Skeletal muscle tissue (tissue), 4 donors: ENCODE measurements around the gene MAPT. TPM values are rescaled to one million over a fixed set of nuclear protein-coding genes. Genes with fewer than 3 reads are reported as not detected.

ENCODE experiments used
- H3K27ac ChIP-seq: one replicate; pipeline ENCODE4 v1.7.0; 2013; ENCODE audit warnings: mild to moderate bottlenecking, low read depth, low read length, inconsistent platforms
- H3K27me3 ChIP-seq, 3 donors: one replicate each; pipeline ENCODE4 v1.7.0; 2013; ENCODE audit warnings: low read length in 3 of 3; ENCODE audit not compliant: control insufficient read depth in 3 of 3, insufficient read depth in 3 of 3
- H3K36me3 ChIP-seq, 3 donors: one replicate each; pipeline ENCODE4 v1.7.0; 2013; ENCODE audit warnings: low read length in 3 of 3; ENCODE audit not compliant: control insufficient read depth in 3 of 3, insufficient read depth in 3 of 3
- H3K4me1 ChIP-seq, 3 donors: one replicate each; pipeline ENCODE4 v1.7.0; 2013; ENCODE audit warnings: low read length in 3 of 3, mild to moderate bottlenecking in 3 of 3; ENCODE audit not compliant: control insufficient read depth in 3 of 3, insufficient read depth in 3 of 3
- H3K4me3 ChIP-seq, 3 donors: one replicate each; pipeline ENCODE4 v1.7.0; 2013; ENCODE audit warnings: low read length in 3 of 3
- H3K9ac ChIP-seq, 3 donors: one replicate each; pipeline ENCODE4 v1.7.0; 2013; ENCODE audit warnings: low read length in 3 of 3, mild to moderate bottlenecking in 3 of 3, moderate library complexity in 2 of 3, low read depth in 1 of 3
- H3K9me3 ChIP-seq, 3 donors: one replicate each; pipeline ENCODE4 v1.7.0; 2013; ENCODE audit warnings: low read length in 3 of 3; ENCODE audit not compliant: control insufficient read depth in 3 of 3
- total RNA-seq: library from RNA; depleted of rRNA; stranded (reverse); fragments of >200 nt; gene quantifications from one replicate; pipeline ENCODE4 v1.2.3, GENCODE V29; 2014
- donor health status: Osteomylitis.

MAPT gene
- total RNA-seq, 1 donor from 2014 or later: 4.7 TPM

DNA sequence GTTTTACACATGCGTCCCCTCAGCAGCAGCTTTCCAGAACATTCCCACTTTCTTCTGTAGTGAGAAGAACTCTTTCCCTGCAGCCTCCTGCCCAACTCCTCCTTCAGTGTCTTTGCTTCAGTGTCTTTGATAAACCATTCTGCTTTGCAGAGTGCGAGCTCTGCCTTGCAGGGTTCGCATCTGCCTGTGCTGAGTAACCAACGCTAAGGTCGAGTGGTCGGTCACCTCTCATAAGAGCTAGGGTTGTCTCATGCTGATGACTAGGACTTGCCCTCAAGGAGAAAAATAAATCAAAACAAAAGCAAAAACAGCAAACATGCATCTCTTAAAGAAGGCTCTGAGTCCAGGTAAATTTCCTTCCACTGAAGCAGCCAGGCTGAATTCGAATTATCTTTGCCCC lies 22.7 kb downstream of the MAPT start:
- H3K9ac ChIP-seq: no peak overlapping the region
- H3K27ac ChIP-seq: no peak overlapping the region
- peaks cover 10 to 61% (median 58%) of the 10 kb centered on the region in 3 donors for H3K4me1 ChIP-seq
- no peaks in the 10 kb centered on the region for H3K27me3 ChIP-seq
- peaks cover 0 to 3% (median 0%) of the 10 kb centered on the region in 3 donors for H3K36me3 ChIP-seq
- no peak overlapping the region for H3K4me3 ChIP-seq
- no peaks in the 10 kb centered on the region for H3K9me3 ChIP-seq

DNA sequence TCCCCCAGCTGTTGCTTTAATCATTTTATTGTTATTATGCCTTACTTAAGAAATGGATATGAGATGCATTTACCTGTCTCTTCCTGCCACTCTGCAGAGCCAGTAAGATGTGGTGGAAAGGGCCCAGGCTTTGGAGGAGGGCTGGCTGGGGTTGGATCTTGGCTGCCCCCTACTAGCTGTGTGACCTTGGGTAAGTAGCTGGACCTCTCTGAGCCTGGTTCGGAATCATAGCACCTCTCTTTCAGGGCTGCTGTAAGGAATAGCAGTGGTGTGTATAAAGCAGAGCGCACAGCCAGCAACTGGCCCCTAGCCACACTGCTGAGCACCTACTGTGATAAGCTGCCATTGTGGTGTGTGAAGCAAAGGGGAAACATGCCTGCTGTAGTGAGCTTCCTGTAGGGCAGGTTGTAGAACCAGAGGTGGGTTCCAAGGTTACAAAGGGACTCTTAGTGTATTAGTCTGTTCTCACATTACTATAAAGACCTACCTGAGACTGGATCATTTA lies 23.9 kb downstream of the MAPT start:
- Histone ChIP-seq H3K36me3 (peaks cover 0 to 3% (median 0%) of the 10 kb centered on the region in 3 donors), H3K9ac (no peak overlapping the region), H3K9me3 (no peaks in the 10 kb centered on the region), H3K27ac (no peak overlapping the region), H3K4me1 (peaks cover 18 to 68% (median 60%) of the 10 kb centered on the region in 3 donors), H3K27me3 (no peaks in the 10 kb centered on the region), H3K4me3 (no peak overlapping the region)

DNA sequence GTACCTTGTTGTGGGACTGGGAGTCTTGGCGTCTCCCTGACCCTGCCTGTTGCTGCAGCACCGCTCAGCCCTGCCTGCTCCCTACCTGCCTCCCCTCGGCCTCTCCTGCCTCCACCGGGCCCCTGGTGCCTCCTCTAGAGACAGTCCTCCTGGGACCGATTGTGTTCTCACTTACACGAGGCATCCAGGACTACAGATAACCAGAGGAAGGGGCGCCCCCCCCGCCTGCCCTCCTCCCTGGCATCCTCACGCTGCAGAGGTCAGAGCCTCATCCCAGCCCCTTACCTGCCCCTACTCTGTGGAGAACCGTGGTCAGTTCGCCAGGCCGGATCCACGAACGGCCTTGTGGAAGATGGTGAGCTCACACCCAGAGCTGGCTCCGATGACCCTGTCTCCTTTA lies 24.8 kb downstream of the MAPT start:
- H3K27ac ChIP-seq: no peak overlapping the region

GRCh38 chr17:45920083-45920482 lies 25.7 kb downstream of the MAPT start:
- H3K36me3 ChIP-seq: peaks cover 0 to 3% (median 0%) of the 10 kb centered on the region in 3 donors
- peak overlapping the region; percentile 16 for H3K27ac ChIP-seq
- no peaks in the 10 kb centered on the region for H3K27me3 ChIP-seq
- H3K9ac ChIP-seq: peak overlapping the region in 2 of 3 donors; percentile 3 to 54
- no peaks in the 10 kb centered on the region for H3K9me3 ChIP-seq
- H3K4me1 ChIP-seq: peaks cover 28 to 73% (median 71%) of the 10 kb centered on the region in 3 donors
- H3K4me3 ChIP-seq: peak overlapping the region in 1 of 3 donors; percentile 49

More for the DNA sequence above, 24.8 kb downstream of the MAPT start:
- Histone ChIP-seq H3K36me3 (peaks cover 0 to 3% (median 0%) of the 10 kb centered on the region in 3 donors), H3K4me1 (peaks cover 26 to 71% (median 63%) of the 10 kb centered on the region in 3 donors), H3K4me3 (no peak overlapping the region), H3K9ac (peak overlapping the region in 1 of 3 donors; percentile 57), H3K27me3 (no peaks in the 10 kb centered on the region), H3K9me3 (no peaks in the 10 kb centered on the region)

- Histone ChIP-seq H3K9ac (peak overlapping the region in 1 of 3 donors; percentile 34), H3K4me1 (peaks cover 28 to 51% (median 48%) of the 10 kb centered on the region in 3 donors), H3K9me3 (peaks cover 0 to 6% (median 2%) of the 10 kb centered on the region in 3 donors), H3K36me3 (peaks cover 0 to 4% (median 0%) of the 10 kb centered on the region in 3 donors), H3K27me3 (no peaks in the 10 kb centered on the region), H3K27ac (no peak overlapping the region), H3K4me3 (no peak overlapping the region)
These were observed 29.3 kb downstream of the MAPT start for GRCh38 chr17:45923511-45924268.

DNA sequence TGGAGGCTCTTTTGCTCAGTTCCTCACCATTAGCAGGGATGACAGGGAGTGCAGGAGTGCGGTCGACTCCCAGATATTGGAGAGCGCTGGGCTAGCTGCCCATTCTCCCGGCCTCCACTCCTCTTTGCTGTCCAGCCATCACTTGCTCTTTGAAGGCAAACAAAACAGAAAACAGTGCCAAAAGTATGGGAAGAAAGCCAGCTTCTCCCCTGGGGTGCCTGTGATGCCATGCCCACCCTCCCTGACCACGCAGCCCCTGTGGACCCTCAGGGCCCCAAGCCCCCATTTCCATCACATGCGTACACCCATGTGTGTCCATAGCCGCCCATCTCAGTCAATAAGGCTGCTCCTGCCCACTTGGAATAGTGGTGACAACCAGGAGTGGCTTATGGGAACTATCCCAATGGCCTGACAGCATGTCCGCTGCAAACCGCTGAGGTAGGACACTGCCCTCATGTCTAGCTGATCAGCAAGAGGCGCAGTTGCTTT lies 30.0 kb downstream of the MAPT start:
- Histone ChIP-seq H3K27ac (no peak overlapping the region), H3K9ac (peak overlapping the region in 1 of 3 donors; percentile 33), H3K36me3 (peaks cover 0 to 4% (median 0%) of the 10 kb centered on the region in 3 donors), H3K4me1 (peaks cover 28 to 47% (median 43%) of the 10 kb centered on the region in 3 donors), H3K9me3 (peaks cover 0 to 6% (median 2%) of the 10 kb centered on the region in 3 donors), H3K27me3 (no peaks in the 10 kb centered on the region), H3K4me3 (no peak overlapping the region)

DNA sequence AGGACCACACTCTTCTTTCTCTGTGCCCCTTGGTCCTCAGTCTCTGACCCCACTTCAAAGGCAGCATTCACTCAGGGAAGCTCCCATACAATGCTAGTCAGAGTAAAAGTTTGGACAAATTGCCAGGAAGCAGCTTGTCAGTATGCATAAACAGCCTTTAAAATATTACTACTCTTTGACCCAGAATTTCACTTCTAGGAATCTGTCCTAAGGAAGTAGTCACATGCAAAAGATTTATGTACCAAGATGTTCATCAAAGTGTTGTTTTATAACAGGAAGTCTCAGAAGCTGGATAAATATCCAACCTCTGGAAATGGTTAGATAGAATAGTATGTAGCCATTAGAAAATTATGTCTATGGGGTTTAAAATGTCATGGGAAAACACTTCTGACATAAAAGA lies 31.0 kb downstream of the MAPT start:
- Histone ChIP-seq H3K4me3 (no peak overlapping the region), H3K27ac (no peak overlapping the region), H3K4me1 (peaks cover 25 to 42% (median 38%) of the 10 kb centered on the region in 3 donors), H3K9me3 (peaks cover 0 to 6% (median 2%) of the 10 kb centered on the region in 3 donors), H3K9ac (no peak overlapping the region), H3K36me3 (peaks cover 0 to 4% (median 0%) of the 10 kb centered on the region in 3 donors), H3K27me3 (no peaks in the 10 kb centered on the region)

GRCh38 chr17:45927247-45927646 lies 32.9 kb downstream of the MAPT start:
- no peak overlapping the region for H3K9ac ChIP-seq
- peaks cover 22 to 34% (median 31%) of the 10 kb centered on the region in 3 donors for H3K4me1 ChIP-seq
- H3K9me3 ChIP-seq: peaks cover 0 to 6% (median 2%) of the 10 kb centered on the region in 3 donors
- no peak overlapping the region for H3K27ac ChIP-seq
- H3K36me3 ChIP-seq: peaks cover 0 to 4% (median 0%) of the 10 kb centered on the region in 3 donors
- no peaks in the 10 kb centered on the region for H3K27me3 ChIP-seq
- H3K4me3 ChIP-seq: no peak overlapping the region

DNA sequence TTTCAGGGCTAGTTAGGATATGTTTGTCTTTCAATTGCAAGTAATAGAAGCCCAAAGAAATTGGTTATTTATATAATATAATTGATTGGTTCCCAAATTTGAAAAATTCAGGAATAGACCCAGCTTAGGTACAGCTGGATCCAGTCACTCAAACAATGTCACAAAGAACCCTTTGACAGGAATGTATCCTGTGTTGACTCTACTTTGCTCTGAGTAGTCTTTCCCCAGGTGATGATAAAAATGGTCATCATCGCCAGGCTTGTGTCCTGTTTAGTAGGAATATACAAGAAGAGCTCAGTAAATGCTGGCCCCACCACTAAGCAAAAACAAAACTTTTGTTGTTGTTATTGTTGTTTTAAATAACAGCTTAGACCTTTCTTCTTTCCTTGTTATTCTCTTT lies 35.0 kb downstream of the MAPT start:
- Histone ChIP-seq H3K4me3 (no peak overlapping the region), H3K9ac (no peak overlapping the region), H3K36me3 (peaks cover 0 to 4% (median 0%) of the 10 kb centered on the region in 3 donors), H3K27me3 (no peaks in the 10 kb centered on the region), H3K9me3 (peaks cover 0 to 6% (median 2%) of the 10 kb centered on the region in 3 donors), H3K4me1 (peaks cover 6 to 17% (median 16%) of the 10 kb centered on the region in 3 donors), H3K27ac (no peak overlapping the region)
